ENCODE data around the gene CSTPP1.

DNA sequence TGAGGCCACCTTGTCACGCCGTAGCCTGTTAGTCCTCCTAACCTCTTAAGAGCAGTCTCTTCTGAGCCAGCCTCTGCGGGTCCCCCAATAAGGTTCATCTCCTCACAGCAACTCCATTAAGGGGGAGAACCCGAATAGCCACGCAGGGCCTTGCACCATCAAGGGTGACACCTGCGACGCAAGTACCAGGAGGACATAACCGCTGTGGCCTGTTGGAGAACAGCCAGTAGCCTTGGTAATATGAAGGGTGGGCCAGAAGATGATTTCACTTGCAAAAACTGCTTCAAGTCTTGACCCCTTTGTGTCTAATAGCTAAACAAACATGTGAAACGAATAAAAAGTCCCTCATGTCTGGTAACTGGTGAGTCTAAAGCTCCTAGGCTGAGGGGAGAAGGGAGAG lies 225.3 kb downstream of the CSTPP1 start:
- TF ChIP-seq, protein P1, sequence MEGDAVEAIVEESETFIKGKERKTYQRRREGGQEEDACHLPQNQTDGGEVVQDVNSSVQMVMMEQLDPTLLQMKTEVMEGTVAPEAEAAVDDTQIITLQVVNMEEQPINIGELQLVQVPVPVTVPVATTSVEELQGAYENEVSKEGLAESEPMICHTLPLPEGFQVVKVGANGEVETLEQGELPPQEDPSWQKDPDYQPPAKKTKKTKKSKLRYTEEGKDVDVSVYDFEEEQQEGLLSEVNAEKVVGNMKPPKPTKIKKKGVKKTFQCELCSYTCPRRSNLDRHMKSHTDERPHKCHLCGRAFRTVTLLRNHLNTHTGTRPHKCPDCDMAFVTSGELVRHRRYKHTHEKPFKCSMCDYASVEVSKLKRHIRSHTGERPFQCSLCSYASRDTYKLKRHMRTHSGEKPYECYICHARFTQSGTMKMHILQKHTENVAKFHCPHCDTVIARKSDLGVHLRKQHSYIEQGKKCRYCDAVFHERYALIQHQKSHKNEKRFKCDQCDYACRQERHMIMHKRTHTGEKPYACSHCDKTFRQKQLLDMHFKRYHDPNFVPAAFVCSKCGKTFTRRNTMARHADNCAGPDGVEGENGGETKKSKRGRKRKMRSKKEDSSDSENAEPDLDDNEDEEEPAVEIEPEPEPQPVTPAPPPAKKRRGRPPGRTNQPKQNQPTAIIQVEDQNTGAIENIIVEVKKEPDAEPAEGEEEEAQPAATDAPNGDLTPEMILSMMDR (IDR thresholded peaks at IDR 0.05) = no peak
- no peak for TF ChIP-seq POLR2A (IDR thresholded peaks at IDR 0.05)

Data from right lobe of liver (tissue), 4 donors.